22Rv1 (cell line): ENCODE data around the gene COTL1.

Experiments
- H3K27ac ChIP-seq: fragments of 450-650 bp; 2 replicates; pipeline ENCODE4 v1.5.1; 2017
- ZFX ChIP-seq: fragments of 450-650 bp; IDR thresholded peaks from 2 replicates; pipeline ENCODE4 v1.6.1; 2017; ENCODE audit warnings: antibody characterized with exemption, borderline replicate concordance
- TF ChIP-seq, protein P1 (sequence below): fragments of 450-650 bp; IDR thresholded peaks from 2 replicates; pipeline ENCODE4 v1.5.1; 2017; ENCODE audit warnings: mild to moderate bottlenecking

COTL1 gene

DNA sequence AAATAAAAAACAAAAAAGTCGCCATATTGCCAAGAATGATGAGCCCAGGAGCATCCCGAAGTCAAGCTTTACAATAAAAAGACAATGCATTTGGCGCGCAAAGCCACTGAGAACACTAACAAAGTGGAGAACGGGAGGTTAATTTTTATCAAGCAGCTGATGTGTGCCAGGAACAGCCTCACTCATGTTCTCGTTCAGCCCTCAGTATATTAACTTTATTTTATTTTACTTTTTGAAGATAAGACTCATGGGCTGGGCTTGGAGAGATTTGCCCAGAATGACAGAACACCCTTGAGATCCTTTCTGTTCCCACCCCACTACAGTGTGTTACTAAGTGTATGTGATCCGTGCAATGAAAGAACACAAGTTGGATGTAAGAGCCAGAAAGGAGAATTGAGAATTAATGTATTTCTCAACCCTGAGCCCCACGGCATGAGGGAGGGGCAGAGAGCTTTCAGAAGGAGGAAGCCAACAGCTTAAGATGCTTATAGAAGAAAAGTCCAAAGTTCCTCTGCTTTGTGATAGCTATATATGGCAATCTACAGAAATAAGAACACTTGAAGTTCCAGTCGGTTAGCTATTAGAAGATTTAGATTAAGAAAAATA, 48.4 kb downstream of the COTL1 start:
- H3K27ac ChIP-seq = no peak overlapping the region
- TF ChIP-seq ZFX = no peak
- TF ChIP-seq, protein P1, sequence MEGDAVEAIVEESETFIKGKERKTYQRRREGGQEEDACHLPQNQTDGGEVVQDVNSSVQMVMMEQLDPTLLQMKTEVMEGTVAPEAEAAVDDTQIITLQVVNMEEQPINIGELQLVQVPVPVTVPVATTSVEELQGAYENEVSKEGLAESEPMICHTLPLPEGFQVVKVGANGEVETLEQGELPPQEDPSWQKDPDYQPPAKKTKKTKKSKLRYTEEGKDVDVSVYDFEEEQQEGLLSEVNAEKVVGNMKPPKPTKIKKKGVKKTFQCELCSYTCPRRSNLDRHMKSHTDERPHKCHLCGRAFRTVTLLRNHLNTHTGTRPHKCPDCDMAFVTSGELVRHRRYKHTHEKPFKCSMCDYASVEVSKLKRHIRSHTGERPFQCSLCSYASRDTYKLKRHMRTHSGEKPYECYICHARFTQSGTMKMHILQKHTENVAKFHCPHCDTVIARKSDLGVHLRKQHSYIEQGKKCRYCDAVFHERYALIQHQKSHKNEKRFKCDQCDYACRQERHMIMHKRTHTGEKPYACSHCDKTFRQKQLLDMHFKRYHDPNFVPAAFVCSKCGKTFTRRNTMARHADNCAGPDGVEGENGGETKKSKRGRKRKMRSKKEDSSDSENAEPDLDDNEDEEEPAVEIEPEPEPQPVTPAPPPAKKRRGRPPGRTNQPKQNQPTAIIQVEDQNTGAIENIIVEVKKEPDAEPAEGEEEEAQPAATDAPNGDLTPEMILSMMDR = no peak

- no peak overlapping the region for H3K27ac ChIP-seq
- TF ChIP-seq, protein P1 = no peak
- TF ChIP-seq ZFX = no peak
Observed at GRCh38 chr16:84568066-84568465, 49.8 kb downstream of the COTL1 start.

GRCh38 chr16:84567286-84567962, 50.5 kb downstream of the COTL1 start:
- TF ChIP-seq, protein P1 = no peak
- TF ChIP-seq ZFX = no peak
- H3K27ac ChIP-seq = no peak overlapping the region

DNA sequence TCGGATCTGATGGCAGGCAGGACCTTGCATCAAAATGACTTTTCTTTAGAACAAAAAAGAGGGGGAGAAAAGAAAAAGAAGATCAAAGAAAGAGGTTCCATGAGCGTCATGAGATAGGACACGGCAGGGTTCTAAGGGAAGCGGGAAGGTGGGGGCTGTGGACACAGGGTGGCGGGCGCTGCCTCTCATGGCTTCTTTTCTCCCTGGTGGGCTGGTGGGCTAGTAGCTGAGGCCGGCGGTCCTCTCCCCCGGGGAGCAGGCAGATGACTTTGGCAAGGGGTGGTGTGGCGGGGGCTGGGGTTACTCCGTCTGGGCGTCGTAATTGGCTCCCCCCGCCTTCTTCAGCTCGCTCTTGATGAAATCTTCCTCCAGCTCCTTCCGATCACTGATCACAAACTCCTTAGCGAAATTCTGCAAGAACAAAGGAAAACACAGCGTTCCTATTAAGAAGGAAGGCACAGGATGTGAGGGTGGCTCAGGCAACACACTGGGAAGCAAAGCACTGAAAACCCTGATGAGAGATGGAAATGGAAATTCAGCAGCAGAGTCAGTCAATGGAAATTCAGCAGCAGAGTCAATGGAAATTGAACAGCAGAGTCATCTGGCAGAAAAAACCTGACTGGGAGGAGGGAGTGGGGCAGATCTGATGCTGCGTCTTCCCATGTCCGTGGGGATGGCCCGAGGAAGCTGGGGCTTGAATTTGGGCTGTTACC, 51.2 kb downstream of the COTL1 start:
- no peak overlapping the region for H3K27ac ChIP-seq
- TF ChIP-seq, protein P1 = no peak
- no peak for TF ChIP-seq ZFX

- H3K27ac ChIP-seq = no peak overlapping the region
- TF ChIP-seq ZFX = no peak
- TF ChIP-seq, protein P1 = no peak
Observed at GRCh38 chr16:84565669-84566495, 52.0 kb downstream of the COTL1 start.

DNA sequence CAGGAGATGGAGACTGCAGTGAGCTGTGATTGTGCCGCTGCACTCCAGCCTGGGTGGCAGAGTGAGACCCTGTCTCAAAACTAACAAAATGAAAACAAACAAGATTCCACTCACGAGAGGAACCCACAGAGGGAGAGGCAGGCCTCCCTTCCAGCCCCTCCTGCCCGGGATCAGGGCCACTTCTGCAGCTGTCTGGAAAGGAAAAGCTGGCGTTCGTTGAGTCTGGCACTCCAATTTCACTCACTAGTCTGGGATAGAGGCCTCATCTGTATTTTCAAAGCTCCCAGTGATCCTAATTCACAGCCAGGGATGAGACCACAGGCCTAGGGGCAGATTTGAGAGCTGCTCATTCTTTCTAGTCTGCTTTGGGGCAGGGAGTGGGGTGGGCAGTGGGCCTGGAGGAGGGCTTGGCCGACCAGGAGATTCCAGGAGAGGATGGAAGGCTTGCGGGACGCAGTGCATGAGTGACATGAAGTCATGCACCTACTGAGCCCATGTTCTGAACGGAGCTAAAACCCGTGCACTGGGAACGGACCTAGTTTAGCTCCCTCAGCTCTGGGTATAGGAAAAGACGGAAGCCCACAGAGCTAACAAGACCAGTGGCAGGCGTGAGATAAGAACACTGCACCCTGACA, 54.0 kb downstream of the COTL1 start:
- no peak overlapping the region for H3K27ac ChIP-seq
- TF ChIP-seq, protein P1 = no peak
- TF ChIP-seq ZFX = no peak
